D721Med (cell line): ENCODE results near the gene RBBP8.
A peak's percentile ranks its signal among the peaks of the same experiment; 100 is the strongest.

Source experiments
- DNase-seq: peaks from one replicate; pipeline ENCODE4 v3.0.0; 2011; ENCODE audit warnings: low spot score; ENCODE audit not compliant: insufficient read length
- FAIRE-seq: peaks from 2 replicates; lab custom pipeline; 2011; peaks lifted over from hg19 to GRCh38; lab: Jason Lieb, UNC
- CTCF ChIP-seq: IDR thresholded peaks from 2 replicates; pipeline ENCODE4 v1.5.1; 2012; ENCODE audit warnings: mild to moderate bottlenecking, control low read depth; ENCODE audit not compliant: insufficient read depth; ENCODE audit errors: missing control alignments

The RBBP8 gene

DNA sequence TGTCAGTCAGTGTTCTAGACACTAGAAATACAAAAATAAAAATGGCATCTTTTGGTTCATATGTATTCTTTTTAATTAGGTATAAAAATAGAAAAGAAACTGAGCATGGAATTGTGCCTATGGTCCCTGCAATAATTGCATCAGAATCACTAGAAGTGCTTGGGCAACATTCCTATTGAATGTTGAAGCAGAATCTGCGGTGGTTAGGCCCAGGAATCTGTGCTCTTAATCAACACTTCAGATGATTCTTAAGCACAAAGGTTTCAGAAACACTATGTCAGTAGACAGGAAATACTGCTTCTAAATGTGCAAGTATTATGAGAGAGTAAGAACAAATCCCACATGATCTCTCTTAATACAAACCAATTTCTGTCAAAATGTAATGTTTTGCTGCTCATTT, 20.3 kb upstream of the RBBP8 start:
- TF ChIP-seq CTCF = no peak
- DNase-seq (no peak), FAIRE-seq (peak; percentile 11)

GRCh38 chr18:22913861-22914260, 19.3 kb upstream of the RBBP8 start:
- no peak for FAIRE-seq
- no peak for DNase-seq
- TF ChIP-seq CTCF = no peak

DNA sequence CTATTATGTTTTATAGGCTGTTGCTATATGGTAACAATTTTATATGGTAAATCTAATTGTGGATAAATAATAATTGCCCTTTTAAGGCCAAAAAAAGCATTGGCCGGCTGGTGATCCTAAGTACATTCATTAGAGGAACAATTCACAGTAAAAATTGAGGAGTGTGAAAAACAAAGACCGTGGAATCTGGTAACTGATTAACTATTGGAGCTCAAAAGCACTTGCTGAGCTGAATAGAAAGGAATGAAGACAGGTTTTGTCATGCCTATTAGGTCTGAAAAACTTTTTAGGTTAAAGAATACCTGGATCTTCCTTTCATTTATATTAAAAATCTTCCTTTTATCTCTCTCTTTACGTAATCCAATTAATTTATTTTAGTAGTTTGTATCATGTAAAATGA, 18.5 kb upstream of the RBBP8 start:
- TF ChIP-seq CTCF = no peak
- FAIRE-seq (no peak), DNase-seq (no peak)

- DNase-seq (no peak), FAIRE-seq (no peak)
- no peak for TF ChIP-seq CTCF
These were observed 17.8 kb upstream of the RBBP8 start for GRCh38 chr18:22915337-22915736.

DNA sequence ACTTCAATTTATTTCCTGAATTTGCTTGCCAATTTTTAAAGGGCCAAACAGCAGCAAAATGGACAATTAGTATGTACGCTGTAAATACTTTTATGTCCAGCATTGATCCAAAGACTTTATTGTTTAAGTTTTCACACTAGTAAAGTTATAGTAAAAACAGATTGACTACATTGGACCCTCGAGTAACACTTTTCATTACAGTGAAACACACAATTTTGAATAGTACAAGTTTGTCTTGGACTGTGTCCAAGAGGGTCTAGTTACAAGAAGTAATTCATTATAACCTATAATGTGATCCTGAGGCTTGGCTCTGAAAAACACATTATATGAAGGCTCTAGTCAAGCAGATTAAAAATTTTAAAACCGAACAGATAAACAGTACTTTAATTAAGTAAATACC, 11.4 kb upstream of the RBBP8 start:
- no peak for DNase-seq
- FAIRE-seq = peak; percentile 32
- no peak for TF ChIP-seq CTCF

DNA sequence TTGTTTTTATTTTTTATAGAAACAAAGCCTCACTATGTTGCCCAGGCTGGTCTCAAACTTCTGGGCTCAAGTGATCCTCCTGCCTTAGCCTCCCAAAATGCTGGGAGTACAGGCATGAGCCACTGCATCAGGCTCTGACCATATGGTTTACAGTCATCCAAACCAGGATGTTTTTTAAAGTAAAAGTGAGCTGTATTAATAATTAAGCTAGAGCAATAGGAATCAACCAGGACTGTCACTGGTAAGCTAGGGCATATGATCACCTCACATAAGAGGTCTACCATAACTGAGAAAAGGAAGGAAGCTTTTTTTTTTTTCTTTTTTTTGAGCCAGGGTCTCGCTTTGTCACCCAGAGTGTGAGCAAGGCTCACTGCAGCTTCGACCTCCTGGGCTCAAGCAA, 8.5 kb upstream of the RBBP8 start:
- TF ChIP-seq CTCF = no peak
- DNase-seq (no peak), FAIRE-seq (no peak)

GRCh38 chr18:22926454-22926853, 6.7 kb upstream of the RBBP8 start:
- DNase-seq = no peak
- FAIRE-seq = no peak
- TF ChIP-seq CTCF = no peak
